OCI-LY1 (cell line): ENCODE data around the gene PPM1F.

Experiments
- EZH2 ChIP-seq: fragments of 200-600 bp; sonication (generic), shearing (Covaris generic); IDR thresholded peaks from 2 replicates; pipeline ENCODE4 v1.8.0; 2017; ENCODE audit warnings: borderline replicate concordance, mixed run types, mild to moderate bottlenecking, antibody characterized with exemption, low read length, moderate library complexity, mixed read lengths
- TF ChIP-seq, protein P1 (sequence below): fragments of 200-600 bp; sonication (generic), shearing (Covaris generic); IDR thresholded peaks from 2 replicates; pipeline ENCODE4 v1.5.1; 2017; ENCODE audit warnings: mild to moderate bottlenecking, antibody characterized with exemption, low read length, moderate library complexity, mixed read lengths

DNA sequence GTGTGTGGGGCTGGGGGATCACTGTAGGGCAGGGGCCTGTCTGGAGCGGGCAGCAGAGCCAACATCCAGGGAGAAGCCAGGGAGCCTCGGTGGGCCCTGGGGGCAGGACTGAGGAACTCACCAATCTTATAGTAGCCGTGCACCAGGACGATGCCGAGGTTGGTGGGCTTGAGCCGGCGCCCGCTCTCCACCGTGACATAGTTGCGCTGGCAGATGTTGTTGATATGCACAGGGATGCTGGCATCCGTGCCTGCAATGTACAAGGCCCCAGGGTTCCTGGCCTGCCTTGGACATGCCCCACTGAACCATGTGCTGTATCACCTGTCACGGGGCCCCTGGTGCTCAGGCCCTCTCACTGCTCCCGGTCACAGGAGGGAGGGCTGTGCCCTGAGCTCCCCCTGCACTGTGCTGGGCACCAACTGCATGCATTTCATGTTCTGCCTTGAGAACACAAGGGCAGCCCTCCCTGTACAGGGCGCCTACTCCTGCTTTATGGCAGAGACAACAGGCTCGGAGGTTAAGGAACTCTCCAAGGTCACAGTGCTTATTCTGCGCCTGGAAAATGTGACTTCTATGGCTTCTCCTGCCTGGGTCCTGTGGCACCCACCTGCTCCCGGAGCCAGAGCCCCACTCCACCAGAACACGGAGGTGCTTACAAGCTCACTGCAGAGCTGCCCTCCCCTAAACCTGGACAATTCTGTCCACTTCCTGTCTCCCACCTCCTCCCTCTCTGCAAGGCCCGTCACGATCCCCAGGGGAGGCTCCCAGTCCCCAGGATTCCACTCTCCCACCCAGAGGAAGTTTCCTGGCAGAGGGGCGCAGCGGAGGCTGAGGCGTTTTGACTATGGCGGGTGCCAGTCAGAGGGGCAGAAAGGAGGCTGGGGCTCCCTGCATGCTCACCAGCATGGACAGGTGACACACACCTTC lies 7.8 kb upstream of the PPM1F start:
- TF ChIP-seq, protein P1, sequence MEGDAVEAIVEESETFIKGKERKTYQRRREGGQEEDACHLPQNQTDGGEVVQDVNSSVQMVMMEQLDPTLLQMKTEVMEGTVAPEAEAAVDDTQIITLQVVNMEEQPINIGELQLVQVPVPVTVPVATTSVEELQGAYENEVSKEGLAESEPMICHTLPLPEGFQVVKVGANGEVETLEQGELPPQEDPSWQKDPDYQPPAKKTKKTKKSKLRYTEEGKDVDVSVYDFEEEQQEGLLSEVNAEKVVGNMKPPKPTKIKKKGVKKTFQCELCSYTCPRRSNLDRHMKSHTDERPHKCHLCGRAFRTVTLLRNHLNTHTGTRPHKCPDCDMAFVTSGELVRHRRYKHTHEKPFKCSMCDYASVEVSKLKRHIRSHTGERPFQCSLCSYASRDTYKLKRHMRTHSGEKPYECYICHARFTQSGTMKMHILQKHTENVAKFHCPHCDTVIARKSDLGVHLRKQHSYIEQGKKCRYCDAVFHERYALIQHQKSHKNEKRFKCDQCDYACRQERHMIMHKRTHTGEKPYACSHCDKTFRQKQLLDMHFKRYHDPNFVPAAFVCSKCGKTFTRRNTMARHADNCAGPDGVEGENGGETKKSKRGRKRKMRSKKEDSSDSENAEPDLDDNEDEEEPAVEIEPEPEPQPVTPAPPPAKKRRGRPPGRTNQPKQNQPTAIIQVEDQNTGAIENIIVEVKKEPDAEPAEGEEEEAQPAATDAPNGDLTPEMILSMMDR: no peak
- no peak for TF ChIP-seq EZH2
